Peyer's patch (tissue), 4 donors: ENCODE measurements around the gene ACCS. TPM values are rescaled to one million over a fixed set of nuclear protein-coding genes. Genes with fewer than 3 reads are reported as not detected.

Source experiments
- DNase-seq, 3 donors: peaks; one replicate each; pipeline ENCODE4 v3.0.0-alpha.2; 2017 to 2019
- H3K27ac ChIP-seq, 4 donors: fragments of 200-600 bp; sonication (generic); one replicate each; pipeline ENCODE4 v1.5.1; 2016 to 2019
- H3K27me3 ChIP-seq, 2 donors: fragments of 200-600 bp; sonication (generic); one replicate each; pipeline ENCODE4 v1.5.1; 2019
- H3K36me3 ChIP-seq, 3 donors: fragments of 200-600 bp; sonication (generic); one replicate each; pipeline ENCODE4 v1.5.1; 2016 to 2019
- H3K4me1 ChIP-seq, 4 donors: fragments of 200-600 bp; sonication (generic); one replicate each; pipeline ENCODE4 v1.5.1; 2016 to 2019
- H3K4me3 ChIP-seq, 4 donors: fragments of 200-600 bp; sonication (generic); 1 replicate in 3 of 4; 2 replicates in 1 of 4; pipeline ENCODE4 v1.5.1; 2016 to 2019; ENCODE audit warnings: mild to moderate bottlenecking in 1 of 4
- H3K9me3 ChIP-seq, 4 donors: fragments of 200-600 bp; sonication (generic); one replicate each; pipeline ENCODE4 v1.5.1; 2016 to 2019; ENCODE audit warnings: mild to moderate bottlenecking in 1 of 4
- CTCF ChIP-seq, 6 experiments: fragments of 450-650 bp in 4 of 6; fragments of 200-600 bp in 2 of 6; sonication (generic) in 1 of 6; IDR thresholded peaks; one replicate each; pipeline ENCODE4 v1.5.1; 2017 to 2019; ENCODE audit warnings: antibody characterized with exemption in 6 of 6, mild to moderate bottlenecking in 3 of 6, moderate library complexity in 1 of 6
- POLR2A ChIP-seq, 2 donors: fragments of 450-650 bp; IDR thresholded peaks; one replicate each; pipeline ENCODE4 v1.5.1; 2017; ENCODE audit warnings: antibody characterized with exemption in 2 of 2, mild to moderate bottlenecking in 2 of 2, moderate library complexity in 2 of 2
- total RNA-seq, 4 donors: library from RNA; depleted of rRNA; stranded (reverse); fragments of >200 nt; gene quantifications; one replicate each; pipeline ENCODE4 v1.1.0, GENCODE V29; 2016

The ACCS gene
- total RNA-seq, 4 donors from 2014 or later, result 31.5 to 70.7 (median 46.3) TPM

GRCh38 chr11:44033856-44034255, 32.2 kb upstream of the ACCS start:
- no peaks in the 10 kb centered on the region for H3K36me3 ChIP-seq
- no peaks in the 10 kb centered on the region for H3K4me1 ChIP-seq
- H3K27me3 ChIP-seq, result no peaks in the 10 kb centered on the region
- H3K9me3 ChIP-seq, result no peaks in the 10 kb centered on the region
- no peak overlapping the region for H3K27ac ChIP-seq
- H3K4me3 ChIP-seq, result no peak overlapping the region
- no peak for DNase-seq
- TF ChIP-seq CTCF (IDR thresholded peaks at IDR 0.05), result no peak
- no peak for TF ChIP-seq POLR2A (IDR thresholded peaks at IDR 0.05)

- Histone ChIP-seq H3K9me3 (no peaks in the 10 kb centered on the region), H3K27ac (no peak overlapping the region), H3K36me3 (no peaks in the 10 kb centered on the region), H3K27me3 (no peaks in the 10 kb centered on the region), H3K4me3 (no peak overlapping the region), H3K4me1 (no peaks in the 10 kb centered on the region)
- no peak for TF ChIP-seq POLR2A (IDR thresholded peaks at IDR 0.05)
- no peak for TF ChIP-seq CTCF (IDR thresholded peaks at IDR 0.05)
- DNase-seq, result no peak
Observed at GRCh38 chr11:44034639-44035038, 31.4 kb upstream of the ACCS start.

- peak; percentile 6 to 79 (median 60) for TF ChIP-seq CTCF (IDR thresholded peaks at IDR 0.05)
- TF ChIP-seq POLR2A (IDR thresholded peaks at IDR 0.05), result no peak
- peak overlapping the region in 1 of 4 donors; percentile 10 for H3K27ac ChIP-seq
- H3K27me3 ChIP-seq, result no peaks in the 10 kb centered on the region
- no peaks in the 10 kb centered on the region for H3K4me1 ChIP-seq
- no peaks in the 10 kb centered on the region for H3K36me3 ChIP-seq
- no peak overlapping the region for H3K4me3 ChIP-seq
- peak; percentile 31 to 80 (median 56) for DNase-seq
- no peaks in the 10 kb centered on the region for H3K9me3 ChIP-seq
Observed at GRCh38 chr11:44036811-44037657, 29.0 kb upstream of the ACCS start.

- H3K27me3 ChIP-seq, result no peaks in the 10 kb centered on the region
- no peaks in the 10 kb centered on the region for H3K4me1 ChIP-seq
- H3K36me3 ChIP-seq, result no peaks in the 10 kb centered on the region
- H3K4me3 ChIP-seq, result no peak overlapping the region
- no peaks in the 10 kb centered on the region for H3K9me3 ChIP-seq
- DNase-seq, result no peak
- H3K27ac ChIP-seq, result no peak overlapping the region
- TF ChIP-seq CTCF (IDR thresholded peaks at IDR 0.05) (no peak), POLR2A (IDR thresholded peaks at IDR 0.05) (no peak)
Observed at GRCh38 chr11:44037658-44037998, 28.4 kb upstream of the ACCS start.

GRCh38 chr11:44043157-44043556, 22.9 kb upstream of the ACCS start:
- no peaks in the 10 kb centered on the region for H3K27me3 ChIP-seq
- no peaks in the 10 kb centered on the region for H3K36me3 ChIP-seq
- no peak overlapping the region for H3K4me3 ChIP-seq
- no peak overlapping the region for H3K27ac ChIP-seq
- no peak for DNase-seq
- peaks cover 0 to 5% (median 0%) of the 10 kb centered on the region in 4 donors for H3K4me1 ChIP-seq
- H3K9me3 ChIP-seq, result no peaks in the 10 kb centered on the region
- no peak for TF ChIP-seq POLR2A (IDR thresholded peaks at IDR 0.05)
- no peak for TF ChIP-seq CTCF (IDR thresholded peaks at IDR 0.05)
